A673 (cell line): ENCODE measurements around the gene TEN1. TPM values are rescaled to one million over a fixed set of nuclear protein-coding genes. Genes with fewer than 3 reads are reported as not detected.

Source experiments
- BruUV-seq: library from RNA; stranded (reverse); fragments of 400-500 nt; replicated peaks from 2 replicates; lab custom pipeline; 2021; lab: Mats Ljungman, UMichigan
- CTCF ChIA-PET: fragments of 300-600 bp; sonication (Branson Sonifier 250); formaldehyde crosslinking; loops from one replicate; lab custom pipeline; 2022; ENCODE audit warnings: antibody characterized with exemption; lab: Charles Lee
- POLR2A ChIA-PET: fragments of 300-600 bp; sonication (Branson Sonifier 250); formaldehyde crosslinking; loops from one replicate; lab custom pipeline; 2022; ENCODE audit warnings: antibody characterized with exemption; ENCODE audit not compliant: low non-redundant PET; lab: Charles Lee
- DNase-seq: peaks from one replicate; pipeline ENCODE4 v3.0.0-alpha.2; 2015; ENCODE audit warnings: low spot score
- H3K27ac ChIP-seq: fragments of 200-600 bp; sonication (generic); 2 replicates; pipeline ENCODE4 v1.5.1; 2016; ENCODE audit warnings: mixed run types, low read depth, mild to moderate bottlenecking, mixed read lengths, antibody characterized with exemption, low read length; ENCODE audit not compliant: poor library complexity, severe bottlenecking
- H3K27me3 ChIP-seq: fragments of 200-600 bp; sonication (generic); replicated peaks from 2 replicates; pipeline ENCODE4 v1.6.1; 2017; ENCODE audit warnings: mixed run types, low read depth, mild to moderate bottlenecking, mixed read lengths, antibody characterized with exemption, low read length; ENCODE audit not compliant: insufficient read depth, poor library complexity
- H3K36me3 ChIP-seq: fragments of 200-600 bp; sonication (generic); 2 replicates; pipeline ENCODE4 v1.6.1; 2016; ENCODE audit warnings: mixed run types, mild to moderate bottlenecking, mixed read lengths, antibody characterized with exemption, low read length; ENCODE audit not compliant: insufficient read depth, poor library complexity, severe bottlenecking
- H3K4me1 ChIP-seq: fragments of 200-600 bp; sonication (generic); 2 replicates; pipeline ENCODE4 v1.6.1; 2017; ENCODE audit warnings: mixed run types, mild to moderate bottlenecking, mixed read lengths, antibody characterized with exemption, low read length; ENCODE audit not compliant: insufficient read depth, poor library complexity, severe bottlenecking
- H3K4me3 ChIP-seq: fragments of 200-600 bp; sonication (generic); 2 replicates; pipeline ENCODE4 v1.5.1; 2016; ENCODE audit warnings: low read depth, mixed run types, mild to moderate bottlenecking, mixed read lengths, low read length; ENCODE audit not compliant: poor library complexity, severe bottlenecking
- H3K9me3 ChIP-seq: fragments of 200-600 bp; sonication (generic); 2 replicates; pipeline ENCODE4 v1.6.1; 2016; ENCODE audit warnings: mixed run types, low read depth, mild to moderate bottlenecking, mixed read lengths, antibody characterized with exemption, low read length; ENCODE audit not compliant: poor library complexity, severe bottlenecking
- CTCF ChIP-seq: fragments of 300-800, 200-600 bp; sonication (generic); conservative IDR thresholded peaks from 2 replicates; pipeline ENCODE4 v1.5.1; 2017; ENCODE audit warnings: low read depth, mild to moderate bottlenecking, antibody characterized with exemption, low read length, moderate library complexity, mixed read lengths
- EZH2 ChIP-seq: fragments of 200-600 bp; sonication (generic); IDR thresholded peaks from 2 replicates; pipeline ENCODE4 v1.6.1; 2017; ENCODE audit warnings: borderline replicate concordance, low read depth, mild to moderate bottlenecking, mixed read lengths, antibody characterized with exemption, low read length; ENCODE audit not compliant: poor library complexity, severe bottlenecking
- intact Hi-C: fragments of 100-400 bp; cut with micrococcal nuclease; formaldehyde crosslinking; loops from one replicate; pipeline ENCODE4 v1.10.0; 2022; ENCODE audit not compliant: unreplicated experiment
- total RNA-seq: library from RNA; stranded (reverse); gene quantifications from 2 replicates; pipeline ENCODE4 v1.2.3, GENCODE V29; 2021

Gene TEN1
- total RNA-seq, 1 experiment from 2014 or later: 16.2 TPM

- TF ChIP-seq CTCF (no peak), EZH2 (no peak)
- CTCF ChIA-PET: no interaction called here
- POLR2A ChIA-PET: no interaction called here
- Histone ChIP-seq H3K9me3 (no peaks in the 10 kb centered on the region), H3K36me3 (peaks cover 3% of the 10 kb centered on the region), H3K27ac (peak overlapping the region; percentile 28), H3K27me3 (no peaks in the 10 kb centered on the region), H3K4me1 (peaks cover 6% of the 10 kb centered on the region), H3K4me3 (peak overlapping the region; percentile 18)
- BruUV-seq: TSS peak; percentile 25
- intact Hi-C loops: no loop called here
- DNase-seq: no peak
Measured at GRCh38 chr17:75976175-75976848, 2.7 kb upstream of the TEN1 start.

GRCh38 chr17:75979705-75980187, 706 bp downstream of the TEN1 start:
- CTCF ChIA-PET: interaction anchor here (0.6 kb wide), 1 partner anchor 87 kb away, joined by 6 read pairs; no protein-coding TSS in a partner anchor
- TF ChIP-seq CTCF (no peak), EZH2 (no peak)
- no peaks in the 10 kb centered on the region for H3K27me3 ChIP-seq
- no peak for DNase-seq
- peak overlapping the region; percentile 66 for H3K4me3 ChIP-seq
- no peaks in the 10 kb centered on the region for H3K36me3 ChIP-seq
- POLR2A ChIA-PET: interaction anchor here (0.5 kb wide), 1 partner anchor 455 kb away, joined by 4 read pairs; no protein-coding TSS in a partner anchor
- TSS peak; percentile 81 for BruUV-seq
- peak overlapping the region; percentile 95 for H3K27ac ChIP-seq
- peaks cover 28% of the 10 kb centered on the region for H3K4me1 ChIP-seq
- H3K9me3 ChIP-seq: no peaks in the 10 kb centered on the region
- intact Hi-C loops: loop anchor here (1.0 kb wide), 1 partner anchor 124 kb away; the partner anchor contains the start of gene EXOC7

GRCh38 chr17:75980188-75981018, 1.4 kb downstream of the TEN1 start:
- H3K36me3 ChIP-seq: no peaks in the 10 kb centered on the region
- CTCF ChIA-PET: interaction anchor here (0.6 to 0.7 kb wide), 2 partner anchors 40 to 86 kb away, joined by 3 to 6 read pairs; no protein-coding TSS in a partner anchor
- TF ChIP-seq EZH2: no peak
- TF ChIP-seq CTCF: no peak
- peak overlapping the region; percentile 95 for H3K27ac ChIP-seq
- peak overlapping the region; percentile 66 for H3K4me3 ChIP-seq
- H3K4me1 ChIP-seq: peaks cover 28% of the 10 kb centered on the region
- POLR2A ChIA-PET: interaction anchor here (0.5 kb wide), 1 partner anchor 455 kb away, joined by 4 read pairs; no protein-coding TSS in a partner anchor
- intact Hi-C loops: no loop called here
- BruUV-seq: no TSS peak
- no peak for DNase-seq
- H3K9me3 ChIP-seq: no peaks in the 10 kb centered on the region
- no peaks in the 10 kb centered on the region for H3K27me3 ChIP-seq
